ENCODE measurements around the gene MYOD1.
A peak's percentile ranks its signal among the peaks of the same experiment; 100 is the strongest.

MYOD1 gene

GRCh38 chr11:17736579-17736893 is 17.2 kb downstream of the MYOD1 start:
- TF ChIP-seq REST (IDR thresholded peaks at IDR 0.05; ENCODE audit: insufficient replicate concordance, low read depth) (no peak), GABPA (IDR thresholded peaks at IDR 0.05; ENCODE audit: low read depth) (no peak), CTCF (IDR thresholded peaks at IDR 0.05; ENCODE audit: insufficient read depth, low read length) (no peak), SPI1 (IDR thresholded peaks at IDR 0.05; ENCODE audit: borderline replicate concordance, low read depth) (no peak), POLR2AphosphoS5 (IDR thresholded peaks at IDR 0.05; ENCODE audit: low read depth) (no peak)
- Histone ChIP-seq H3K27ac (replicated peaks) (no peak overlapping the region), H3K4me3 (replicated peaks; ENCODE audit: insufficient read depth, low read length) (no peak overlapping the region), H3K27me3 (ENCODE audit: insufficient read depth, poor library complexity, severe bottlenecking) (peaks cover 35% of the 10 kb centered on the region)
- DNase-seq (ENCODE audit: low read depth in 1 of 2, low spot score in 1 of 2), result no peak

- Histone ChIP-seq H3K4me3 (replicated peaks; ENCODE audit: insufficient read depth, low read length) (no peak overlapping the region), H3K27ac (replicated peaks) (no peak overlapping the region), H3K27me3 (ENCODE audit: insufficient read depth, poor library complexity, severe bottlenecking) (peaks cover 35% of the 10 kb centered on the region)
- TF ChIP-seq SPI1 (IDR thresholded peaks at IDR 0.05; ENCODE audit: borderline replicate concordance, low read depth) (peak; percentile 49; the same call in 1 of the 2 replicates), CTCF (IDR thresholded peaks at IDR 0.05; ENCODE audit: insufficient read depth, low read length) (no peak)
- no peak for DNase-seq (ENCODE audit: low read depth in 1 of 2, low spot score in 1 of 2)
Measured at GRCh38 chr11:17736930-17737817, 17.8 kb downstream of the MYOD1 start.

GRCh38 chr11:17738151-17738973 is 19.0 kb downstream of the MYOD1 start:
- DNase-seq (ENCODE audit: low read depth in 1 of 2, low spot score in 1 of 2), result no peak
- Histone ChIP-seq H3K27ac (replicated peaks) (no peak overlapping the region), H3K27me3 (ENCODE audit: insufficient read depth, poor library complexity, severe bottlenecking) (peaks cover 34% of the 10 kb centered on the region), H3K4me3 (replicated peaks; ENCODE audit: insufficient read depth, low read length) (no peak overlapping the region)
- TF ChIP-seq SPI1 (IDR thresholded peaks at IDR 0.05; ENCODE audit: borderline replicate concordance, low read depth) (no peak), GABPA (IDR thresholded peaks at IDR 0.05; ENCODE audit: low read depth) (no peak), REST (IDR thresholded peaks at IDR 0.05; ENCODE audit: insufficient replicate concordance, low read depth) (no peak), CTCF (IDR thresholded peaks at IDR 0.05; ENCODE audit: insufficient read depth, low read length) (no peak), POLR2AphosphoS5 (IDR thresholded peaks at IDR 0.05; ENCODE audit: low read depth) (no peak)
